A549 (cell line): ENCODE data around the gene MGMT. TPM values are rescaled to one million over a fixed set of nuclear protein-coding genes. Genes with fewer than 3 reads are reported as not detected.

Source experiments
- ATAC-seq, 2 experiments: fragments of 200-7000 bp in 1 of 2; fragments of >200 bp in 1 of 2; cut with Nextera tagmentation in 1 of 2; cut with Tn5 transposase in 1 of 2; 3 replicates each; pipeline versions ENCODE4 v1.8.0 to v1.9.1; 2018 to 2020; ENCODE audit warnings: mild to moderate bottlenecking in 1 of 2, moderate library complexity in 1 of 2
- CTCF ChIA-PET: fragments of 300-600 bp; sonication (Branson Sonifier 250); formaldehyde crosslinking; extraction: SDS; loops from one replicate; lab custom pipeline; 2021; ENCODE audit warnings: antibody characterized with exemption, inconsistent platforms; lab: Yijun Ruan, JAX
- POLR2A ChIA-PET: fragments of 350-600 bp; formaldehyde crosslinking; extraction: SDS; loops from one replicate; lab custom pipeline; 2021; ENCODE audit warnings: antibody characterized with exemption, inconsistent platforms; lab: Yijun Ruan, JAX
- DNase-seq, 2 experiments: peaks; one replicate each; pipeline versions ENCODE4 v3.0.0 to v3.0.0-alpha.2; 2011 to 2016; ENCODE audit warnings: low read depth in 1 of 2, low spot score in 1 of 2
- FAIRE-seq: peaks from 2 replicates; lab custom pipeline; 2011; peaks lifted over from hg19 to GRCh38; lab: Jason Lieb, UNC
- H3K27ac ChIP-seq, 2 experiments: fragments of >200 bp; sonication (Bioruptor Twin); formaldehyde crosslinking; 3 replicates each; pipeline ENCODE4 v1.5.1; 2016 to 2017
- H3K4me1 ChIP-seq: fragments of >200 bp; sonication (Bioruptor Twin); formaldehyde crosslinking; 3 replicates; pipeline ENCODE4 v1.6.1; 2016
- H3K4me2 ChIP-seq: fragments of >200 bp; sonication (Bioruptor Twin); formaldehyde crosslinking; 3 replicates; pipeline ENCODE4 v1.6.1; 2016
- H3K4me3 ChIP-seq: fragments of >200 bp; sonication (Bioruptor Twin); formaldehyde crosslinking; 3 replicates; pipeline ENCODE4 v1.5.1; 2016
- H3K9me3 ChIP-seq: fragments of >200 bp; sonication (Bioruptor Twin); formaldehyde crosslinking; 3 replicates; pipeline ENCODE4 v1.6.1; 2016
- E2F6 ChIP-seq: IDR thresholded peaks from 2 replicates; pipeline ENCODE4 v1.6.1; 2012; ENCODE audit warnings: low read depth, borderline replicate concordance
- EHF ChIP-seq: fragments of 250-450 bp; sonication (Bioruptor Pico); IDR thresholded peaks from 2 replicates; pipeline ENCODE4 v1.5.0; 2020; ENCODE audit warnings: mild to moderate bottlenecking
- ESRRA ChIP-seq: fragments of 150-350 bp; IDR thresholded peaks from 2 replicates; pipeline ENCODE4 v1.6.1; 2014; ENCODE audit warnings: mild to moderate bottlenecking, low read length, borderline replicate concordance
- FOSL2 ChIP-seq, 2 experiments: fragments of 450-650 bp in 1 of 2; fragments of >200 bp in 1 of 2; sonication (Bioruptor Twin) in 1 of 2; formaldehyde crosslinking; IDR thresholded peaks; 2 replicates each; pipeline versions ENCODE4 v1.5.0 to v1.6.1; 2016 to 2020; ENCODE audit warnings: mild to moderate bottlenecking in 1 of 2, moderate library complexity in 1 of 2
- FOXS1 ChIP-seq: fragments of 250-450 bp; sonication (Bioruptor Pico); IDR thresholded peaks from 2 replicates; pipeline ENCODE4 v1.5.0; 2020; ENCODE audit warnings: mild to moderate bottlenecking, moderate library complexity
- HOXA7 ChIP-seq: fragments of 250-450 bp; sonication (Bioruptor Pico); IDR thresholded peaks from 2 replicates; pipeline ENCODE4 v1.5.0; 2020; ENCODE audit warnings: mild to moderate bottlenecking, moderate library complexity
- HOXB5 ChIP-seq: fragments of 250-450 bp; sonication (Bioruptor Pico); IDR thresholded peaks from 2 replicates; pipeline ENCODE4 v1.5.0; 2020; ENCODE audit warnings: mild to moderate bottlenecking, moderate library complexity
- JUN ChIP-seq, 2 experiments: fragments of >200 bp; sonication (Bioruptor Twin); formaldehyde crosslinking; IDR thresholded peaks; 2 replicates in 1 of 2; 3 replicates in 1 of 2; pipeline ENCODE4 v1.6.1; 2016 to 2017
- KDM5A ChIP-seq: fragments of 200-600 bp; sonication (generic); IDR thresholded peaks from 2 replicates; pipeline ENCODE4 v1.6.1; 2016; ENCODE audit warnings: antibody characterized with exemption, mild to moderate bottlenecking
- NFE2L2 ChIP-seq: fragments of 150-350 bp; conservative IDR thresholded peaks from 2 replicates; pipeline ENCODE4 v1.6.1; 2014; ENCODE audit warnings: low read length
- POLR2A ChIP-seq: IDR thresholded peaks from 2 replicates; pipeline ENCODE4 v1.6.1; 2012; ENCODE audit warnings: mild to moderate bottlenecking, low read length
- RCOR1 ChIP-seq: fragments of 150-350 bp; IDR thresholded peaks from 2 replicates; pipeline ENCODE4 v1.6.1; 2014; ENCODE audit warnings: antibody characterized with exemption, low read length, low read depth
- REST ChIP-seq: fragments of 200-600 bp; sonication (generic); IDR thresholded peaks from 2 replicates; pipeline ENCODE4 v1.6.1; 2016; ENCODE audit warnings: antibody characterized with exemption, mild to moderate bottlenecking, moderate library complexity
- SREBF2 ChIP-seq: fragments of 450-650 bp; IDR thresholded peaks from 2 replicates; pipeline ENCODE4 v1.6.1; 2014; ENCODE audit warnings: mild to moderate bottlenecking, moderate library complexity
- TP53 ChIP-seq: fragments of 250-450 bp; sonication (Bioruptor Pico); IDR thresholded peaks from 2 replicates; pipeline ENCODE4 v1.5.0; 2021; ENCODE audit warnings: mild to moderate bottlenecking, moderate library complexity
- USF2 ChIP-seq: fragments of 450-650 bp; IDR thresholded peaks from 2 replicates; pipeline ENCODE4 v1.6.1; 2014; ENCODE audit warnings: antibody characterized with exemption
- ZFP36 ChIP-seq: fragments of 450-650 bp; IDR thresholded peaks from 2 replicates; pipeline ENCODE4 v1.6.1; 2014; ENCODE audit warnings: borderline replicate concordance; ENCODE audit not compliant: partially characterized antibody
- WGBS: methylation state at CpG from one replicate; pipeline ENCODE4 v1.1.6; 2017; ENCODE audit errors: missing lambda C conversion rate; 5-methylcytosine and 5-hydroxymethylcytosine counted together
- polyA plus RNA-seq, 4 experiments: library from polyadenylated mRNA; depleted of rRNA in 3 of 4; stranded (reverse); fragments of >200 nt; fragmentation: RNase III in 1 of 4; extraction: RNeasy Plus Mini Kit Qiagen cat#74134 plus additional on column Dnase treatment in 1 of 4; gene quantifications; 2 replicates in 3 of 4; 3 replicates in 1 of 4; pipeline ENCODE4 v1.2.3, GENCODE V29; 2011 to 2017
- TF ChIP-seq, protein P1 (sequence below): fragments of 250-450 bp; sonication (Bioruptor Pico); IDR thresholded peaks from 2 replicates; pipeline ENCODE4 v1.5.0; 2021; ENCODE audit warnings: mild to moderate bottlenecking, moderate library complexity, borderline replicate concordance
- TF ChIP-seq, protein P2 (sequence below): fragments of >200 bp; sonication (Bioruptor Twin); formaldehyde crosslinking; IDR thresholded peaks from 2 replicates; pipeline ENCODE4 v1.6.1; 2016

The MGMT gene
- polyA plus RNA-seq, 2 of the 4 experiments (the other 2 are of a cell fraction) = 4.9 to 5.2 TPM

GRCh38 chr10:129471447-129472175 lies 4.6 kb downstream of the MGMT start:
- 52% methylated on average over 14 of the region's 16 CpGs for WGBS
- FAIRE-seq (no peak), ATAC-seq (no peak)

DNA sequence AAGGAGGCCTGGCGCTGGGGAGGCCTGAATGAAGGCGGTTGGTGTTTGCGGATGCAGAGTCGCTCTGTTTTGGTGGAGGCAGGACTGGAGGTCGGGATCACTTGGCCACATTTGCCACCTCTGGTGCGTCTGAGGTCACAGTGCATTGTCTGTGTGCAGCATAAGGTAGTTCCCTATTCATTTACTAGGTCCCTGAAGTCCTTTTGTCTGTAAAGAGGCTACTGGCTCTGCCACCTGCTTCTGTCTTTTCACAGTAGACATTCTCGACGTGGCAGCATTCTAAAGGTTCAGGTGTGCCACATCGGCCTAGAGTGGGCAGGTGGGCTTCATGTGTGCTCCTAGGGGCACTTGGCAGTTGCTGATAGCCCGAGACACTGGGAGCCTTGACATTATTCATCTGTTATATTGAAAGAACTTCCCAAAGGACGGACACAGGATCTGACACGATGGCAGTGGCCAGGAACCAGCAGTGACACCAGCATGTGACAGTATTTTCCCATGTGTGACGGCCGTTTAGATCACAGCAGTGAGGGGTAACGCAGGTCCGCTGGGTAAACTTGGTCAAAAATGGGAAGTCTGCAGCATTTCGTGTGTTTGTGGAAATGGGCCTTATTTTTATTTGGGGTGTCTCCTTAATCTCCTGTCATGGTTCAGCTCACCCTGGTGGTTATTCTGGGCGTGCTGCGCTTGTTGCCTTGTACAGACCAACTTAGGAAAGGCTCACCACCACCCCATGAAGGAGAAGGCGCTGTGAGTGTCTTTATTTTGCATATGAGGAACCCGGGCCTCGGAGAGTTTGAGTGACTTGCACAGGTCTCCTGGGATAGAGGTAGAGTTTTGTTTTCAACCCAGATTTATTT lies 5.9 kb downstream of the MGMT start:
- DNase-seq (no peak), FAIRE-seq (no peak), ATAC-seq (no peak)
- Histone ChIP-seq H3K4me1 (no peaks in the 10 kb centered on the region), H3K4me2 (no peak overlapping the region), H3K9me3 (no peaks in the 10 kb centered on the region), H3K27ac (no peak overlapping the region), H3K4me3 (no peak overlapping the region)
- WGBS = 34% methylated on average over 21 of the region's 22 CpGs
- ChIA-PET POLR2A (no interaction called here), CTCF (no interaction called here)
- TF ChIP-seq JUN (IDR thresholded peaks at IDR 0.05) (no peak), SREBF2 (no peak), FOXS1 (CRISPR knock-in tag) (no peak), HOXA7 (no peak), POLR2A (no peak), FOSL2 (IDR thresholded peaks at IDR 0.05) (no peak), FOSL2 (CRISPR knock-in tag; IDR thresholded peaks at IDR 0.05) (no peak), E2F6 (no peak), TP53 (no peak), NFE2L2 (no peak)
- TF ChIP-seq, protein P1, sequence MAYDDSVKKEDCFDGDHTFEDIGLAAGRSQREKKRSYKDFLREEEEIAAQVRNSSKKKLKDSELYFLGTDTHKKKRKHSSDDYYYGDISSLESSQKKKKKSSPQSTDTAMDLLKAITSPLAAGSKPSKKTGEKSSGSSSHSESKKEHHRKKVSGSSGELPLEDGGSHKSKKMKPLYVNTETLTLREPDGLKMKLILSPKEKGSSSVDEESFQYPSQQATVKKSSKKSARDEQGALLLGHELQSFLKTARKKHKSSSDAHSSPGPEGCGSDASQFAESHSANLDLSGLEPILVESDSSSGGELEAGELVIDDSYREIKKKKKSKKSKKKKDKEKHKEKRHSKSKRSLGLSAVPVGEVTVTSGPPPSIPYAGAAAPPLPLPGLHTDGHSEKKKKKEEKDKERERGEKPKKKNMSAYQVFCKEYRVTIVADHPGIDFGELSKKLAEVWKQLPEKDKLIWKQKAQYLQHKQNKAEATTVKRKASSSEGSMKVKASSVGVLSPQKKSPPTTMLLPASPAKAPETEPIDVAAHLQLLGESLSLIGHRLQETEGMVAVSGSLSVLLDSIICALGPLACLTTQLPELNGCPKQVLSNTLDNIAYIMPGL (CRISPR knock-in tag) = no peak

More at GRCh38 chr10:129471447-129472175, 4.6 kb downstream of the MGMT start:
- no peaks in the 10 kb centered on the region for H3K4me1 ChIP-seq
- no peak overlapping the region for H3K27ac ChIP-seq
- H3K4me3 ChIP-seq = no peak overlapping the region
- no peak overlapping the region for H3K4me2 ChIP-seq
- ChIA-PET CTCF (no interaction called here), POLR2A (no interaction called here)
- no peak for DNase-seq
- H3K9me3 ChIP-seq = no peaks in the 10 kb centered on the region
- no peak for TF ChIP-seq EHF
- TF ChIP-seq, protein P1 (CRISPR knock-in tag) = no peak
- TF ChIP-seq ESRRA = no peak
- TF ChIP-seq KDM5A = no peak
- TF ChIP-seq USF2 = no peak
- TF ChIP-seq, protein P2, sequence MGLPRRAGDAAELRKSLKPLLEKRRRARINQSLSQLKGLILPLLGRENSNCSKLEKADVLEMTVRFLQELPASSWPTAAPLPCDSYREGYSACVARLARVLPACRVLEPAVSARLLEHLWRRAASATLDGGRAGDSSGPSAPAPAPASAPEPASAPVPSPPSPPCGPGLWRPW = no peak
- TF ChIP-seq REST = no peak
- no peak for TF ChIP-seq HOXB5 (CRISPR knock-in tag)
- TF ChIP-seq ZFP36 = no peak
- TF ChIP-seq RCOR1 = no peak
